ENCODE results near the gene PLXDC2.

The PLXDC2 gene

GRCh38 chr10:19877466-19878255 is 61.4 kb downstream of the PLXDC2 start:
- Histone ChIP-seq H3K27me3 (ENCODE audit: control insufficient read depth, insufficient read depth, low read length, poor library complexity, severe bottlenecking) (no peaks in the 10 kb centered on the region), H3K4me3 (ENCODE audit: insufficient read depth, low read depth, low read length) (no peak overlapping the region), H3K27ac (ENCODE audit: insufficient read depth, low read depth, low read length, poor library complexity, severe bottlenecking) (no peak overlapping the region), H3K36me3 (ENCODE audit: control insufficient read depth, insufficient read depth, low read length) (no peaks in the 10 kb centered on the region), H3K4me1 (ENCODE audit: control insufficient read depth, insufficient read depth, low read length) (no peaks in the 10 kb centered on the region), H3K9me3 (ENCODE audit: control insufficient read depth, low read length) (no peaks in the 10 kb centered on the region)
- 93 to 97% methylated on average over 8 of the region's 8 CpGs for WGBS, 2 experiments

DNA sequence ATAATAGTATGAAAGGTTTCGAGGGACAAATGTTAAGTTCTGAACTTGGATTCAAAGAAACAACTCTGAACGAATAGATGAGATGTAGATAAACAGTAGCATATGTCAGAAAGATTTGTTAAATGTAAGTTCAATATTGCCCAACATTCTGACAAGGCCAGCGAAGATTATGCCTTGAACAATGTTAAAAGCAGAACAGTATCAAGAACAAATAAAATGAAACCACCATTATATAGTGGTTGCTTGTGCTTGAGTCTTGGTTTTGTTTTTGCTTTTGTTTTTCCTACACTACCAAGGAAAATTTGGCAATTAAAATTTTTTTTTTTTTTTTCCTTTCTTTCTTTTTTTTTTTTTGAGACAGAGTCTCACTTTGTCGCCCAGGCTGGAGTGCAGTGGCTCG is 66.4 kb downstream of the PLXDC2 start:
- no peaks in the 10 kb centered on the region for H3K36me3 ChIP-seq (ENCODE audit: control insufficient read depth, insufficient read depth, low read length)
- H3K9me3 ChIP-seq (ENCODE audit: control insufficient read depth, low read length), result no peaks in the 10 kb centered on the region
- H3K4me1 ChIP-seq (ENCODE audit: control insufficient read depth, insufficient read depth, low read length), result no peaks in the 10 kb centered on the region
- WGBS, 2 experiments, result 96 to 97% methylated on average over 2 to 3 of the region's 5 CpGs
- H3K27me3 ChIP-seq (ENCODE audit: control insufficient read depth, insufficient read depth, low read length, poor library complexity, severe bottlenecking), result no peaks in the 10 kb centered on the region
- H3K4me3 ChIP-seq (ENCODE audit: insufficient read depth, low read depth, low read length), result no peak overlapping the region
- no peak overlapping the region for H3K27ac ChIP-seq (ENCODE audit: insufficient read depth, low read depth, low read length, poor library complexity, severe bottlenecking)

- Histone ChIP-seq H3K27ac (ENCODE audit: insufficient read depth, low read depth, low read length, poor library complexity, severe bottlenecking) (no peak overlapping the region), H3K9me3 (ENCODE audit: control insufficient read depth, low read length) (no peaks in the 10 kb centered on the region)
- WGBS, 2 experiments, result 91 to 92% methylated on average over 2 of the region's 3 CpGs
These were observed 71.9 kb downstream of the PLXDC2 start for GRCh38 chr10:19888061-19888660.

DNA sequence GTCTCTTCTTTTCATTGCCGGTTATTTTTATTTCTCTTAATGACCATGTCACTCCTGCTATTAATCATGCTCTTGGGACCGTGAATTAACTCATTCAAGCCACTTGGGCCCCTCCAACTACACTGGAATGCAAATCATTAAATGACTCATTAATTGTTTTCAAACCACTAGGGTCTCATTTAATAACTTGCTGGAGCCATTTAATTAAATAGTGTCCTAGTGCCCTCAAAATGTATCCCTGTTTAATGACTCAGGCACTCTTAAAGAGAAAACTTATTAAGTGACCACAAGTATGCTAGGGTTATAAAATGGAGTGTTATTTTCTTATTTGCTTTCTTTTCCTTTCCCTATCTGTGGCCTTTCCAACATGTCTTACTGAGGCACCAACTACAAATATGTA is 73.0 kb downstream of the PLXDC2 start:
- no peak overlapping the region for H3K4me3 ChIP-seq (ENCODE audit: insufficient read depth, low read depth, low read length)
- 92 to 96% methylated on average over 2 of the region's 2 CpGs for WGBS, 2 experiments
- H3K27ac ChIP-seq (ENCODE audit: insufficient read depth, low read depth, low read length, poor library complexity, severe bottlenecking), result no peak overlapping the region

More at GRCh38 chr10:19888061-19888660, 71.9 kb downstream of the PLXDC2 start:
- no peak overlapping the region for H3K4me3 ChIP-seq (ENCODE audit: insufficient read depth, low read depth, low read length)
- peaks cover 10% of the 10 kb centered on the region for H3K4me1 ChIP-seq (ENCODE audit: control insufficient read depth, insufficient read depth, low read length)
- no peaks in the 10 kb centered on the region for H3K27me3 ChIP-seq (ENCODE audit: control insufficient read depth, insufficient read depth, low read length, poor library complexity, severe bottlenecking)
- H3K36me3 ChIP-seq (ENCODE audit: control insufficient read depth, insufficient read depth, low read length), result no peaks in the 10 kb centered on the region

DNA sequence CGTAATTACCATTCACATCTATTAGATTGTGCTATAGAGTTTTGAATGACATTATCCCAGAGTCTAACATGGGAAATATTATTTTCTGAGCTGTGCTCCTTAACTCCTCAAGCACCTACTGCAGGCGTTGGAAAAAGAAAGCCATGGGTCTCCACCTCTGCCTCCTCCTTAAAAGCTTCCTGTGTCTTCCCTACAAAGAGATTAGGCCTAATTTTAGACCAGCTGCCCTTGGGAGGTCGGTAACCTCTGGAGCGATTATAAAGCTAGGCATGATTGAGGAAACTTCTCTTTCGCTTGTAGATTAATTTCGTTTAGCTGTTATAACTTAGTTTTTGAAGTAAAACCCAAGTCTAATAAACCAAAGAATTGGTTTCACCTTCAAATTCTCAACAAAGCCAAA is 75.2 kb downstream of the PLXDC2 start:
- H3K27ac ChIP-seq (ENCODE audit: insufficient read depth, low read depth, low read length, poor library complexity, severe bottlenecking), result no peak overlapping the region
- H3K36me3 ChIP-seq (ENCODE audit: control insufficient read depth, insufficient read depth, low read length), result no peaks in the 10 kb centered on the region
- WGBS, 2 experiments, result 59 to 60% methylated on average over 5 to 6 of the region's 6 CpGs
- peaks cover 10% of the 10 kb centered on the region for H3K4me1 ChIP-seq (ENCODE audit: control insufficient read depth, insufficient read depth, low read length)
- H3K27me3 ChIP-seq (ENCODE audit: control insufficient read depth, insufficient read depth, low read length, poor library complexity, severe bottlenecking), result no peaks in the 10 kb centered on the region
- H3K9me3 ChIP-seq (ENCODE audit: control insufficient read depth, low read length), result no peaks in the 10 kb centered on the region
- H3K4me3 ChIP-seq (ENCODE audit: insufficient read depth, low read depth, low read length), result no peak overlapping the region

More for the DNA sequence above, 73.0 kb downstream of the PLXDC2 start:
- Histone ChIP-seq H3K9me3 (ENCODE audit: control insufficient read depth, low read length) (no peaks in the 10 kb centered on the region), H3K36me3 (ENCODE audit: control insufficient read depth, insufficient read depth, low read length) (no peaks in the 10 kb centered on the region), H3K4me1 (ENCODE audit: control insufficient read depth, insufficient read depth, low read length) (peaks cover 10% of the 10 kb centered on the region), H3K27me3 (ENCODE audit: control insufficient read depth, insufficient read depth, low read length, poor library complexity, severe bottlenecking) (no peaks in the 10 kb centered on the region)

DNA sequence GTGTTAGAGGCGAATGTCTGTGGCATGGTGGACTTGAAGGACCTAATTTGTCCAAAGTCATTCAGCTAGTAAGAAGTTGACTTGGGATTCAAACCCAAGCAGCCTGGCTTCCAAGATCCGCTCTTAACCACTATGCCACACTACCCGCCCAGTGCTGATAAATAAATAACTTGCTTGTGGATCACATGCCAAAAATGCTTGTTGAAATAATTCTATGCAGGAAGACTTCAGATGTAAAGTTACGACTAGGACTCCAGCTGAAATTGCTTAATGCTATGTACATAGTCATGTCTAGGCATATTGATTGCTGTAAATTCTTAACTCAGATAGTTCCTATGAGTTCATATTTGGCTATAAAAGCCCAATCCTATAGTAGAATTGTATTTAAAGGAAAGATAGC is 76.0 kb downstream of the PLXDC2 start:
- Histone ChIP-seq H3K4me3 (ENCODE audit: insufficient read depth, low read depth, low read length) (no peak overlapping the region), H3K9me3 (ENCODE audit: control insufficient read depth, low read length) (no peaks in the 10 kb centered on the region), H3K27ac (ENCODE audit: insufficient read depth, low read depth, low read length, poor library complexity, severe bottlenecking) (no peak overlapping the region), H3K27me3 (ENCODE audit: control insufficient read depth, insufficient read depth, low read length, poor library complexity, severe bottlenecking) (no peaks in the 10 kb centered on the region), H3K36me3 (ENCODE audit: control insufficient read depth, insufficient read depth, low read length) (no peaks in the 10 kb centered on the region), H3K4me1 (ENCODE audit: control insufficient read depth, insufficient read depth, low read length) (peaks cover 10% of the 10 kb centered on the region)
- 90 to 92% methylated on average over 4 of the region's 4 CpGs for WGBS, 2 experiments

- Histone ChIP-seq H3K9me3 (ENCODE audit: control insufficient read depth, low read length) (no peaks in the 10 kb centered on the region), H3K4me3 (ENCODE audit: insufficient read depth, low read depth, low read length) (no peak overlapping the region), H3K36me3 (ENCODE audit: control insufficient read depth, insufficient read depth, low read length) (no peaks in the 10 kb centered on the region), H3K4me1 (ENCODE audit: control insufficient read depth, insufficient read depth, low read length) (peaks cover 10% of the 10 kb centered on the region), H3K27ac (ENCODE audit: insufficient read depth, low read depth, low read length, poor library complexity, severe bottlenecking) (no peak overlapping the region), H3K27me3 (ENCODE audit: control insufficient read depth, insufficient read depth, low read length, poor library complexity, severe bottlenecking) (no peaks in the 10 kb centered on the region)
- 88 to 91% methylated on average over 3 to 4 of the region's 5 CpGs for WGBS, 2 experiments
These were observed 76.4 kb downstream of the PLXDC2 start for GRCh38 chr10:19892677-19893076.

- Histone ChIP-seq H3K27ac (ENCODE audit: insufficient read depth, low read depth, low read length, poor library complexity, severe bottlenecking) (no peak overlapping the region), H3K27me3 (ENCODE audit: control insufficient read depth, insufficient read depth, low read length, poor library complexity, severe bottlenecking) (no peaks in the 10 kb centered on the region), H3K36me3 (ENCODE audit: control insufficient read depth, insufficient read depth, low read length) (no peaks in the 10 kb centered on the region), H3K4me1 (ENCODE audit: control insufficient read depth, insufficient read depth, low read length) (peaks cover 10% of the 10 kb centered on the region), H3K4me3 (ENCODE audit: insufficient read depth, low read depth, low read length) (no peak overlapping the region), H3K9me3 (ENCODE audit: control insufficient read depth, low read length) (no peaks in the 10 kb centered on the region)
- 93 to 98% methylated on average over 3 of the region's 3 CpGs for WGBS, 2 experiments
These were observed 79.3 kb downstream of the PLXDC2 start for GRCh38 chr10:19895500-19895899.

DNA sequence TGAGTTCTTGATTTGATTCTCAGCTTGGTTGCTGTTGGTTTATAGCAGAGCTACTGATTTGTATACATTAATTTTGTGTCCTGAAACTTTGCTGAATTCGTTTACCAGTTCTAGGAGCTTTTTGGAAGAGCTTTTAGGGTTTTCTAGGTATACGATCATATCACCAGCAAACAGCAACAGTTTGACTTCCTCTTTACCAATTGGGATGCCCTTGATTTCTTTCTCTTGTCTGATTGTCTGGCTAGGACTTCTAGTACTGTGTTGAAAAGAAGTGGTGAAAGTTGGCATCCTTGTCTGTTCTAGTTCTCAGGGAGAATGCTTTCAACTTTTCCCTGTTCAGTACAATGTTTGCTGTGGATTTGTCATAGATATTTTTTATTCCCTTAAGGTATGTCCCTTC is 86.2 kb downstream of the PLXDC2 start:
- H3K4me3 ChIP-seq (ENCODE audit: insufficient read depth, low read depth, low read length), result no peak overlapping the region
- no peaks in the 10 kb centered on the region for H3K36me3 ChIP-seq (ENCODE audit: control insufficient read depth, insufficient read depth, low read length)
- no peaks in the 10 kb centered on the region for H3K27me3 ChIP-seq (ENCODE audit: control insufficient read depth, insufficient read depth, low read length, poor library complexity, severe bottlenecking)
- peaks cover 9% of the 10 kb centered on the region for H3K4me1 ChIP-seq (ENCODE audit: control insufficient read depth, insufficient read depth, low read length)
- 92% methylated on average over 2 of the region's 2 CpGs for WGBS, 2 experiments
- no peaks in the 10 kb centered on the region for H3K9me3 ChIP-seq (ENCODE audit: control insufficient read depth, low read length)
- no peak overlapping the region for H3K27ac ChIP-seq (ENCODE audit: insufficient read depth, low read depth, low read length, poor library complexity, severe bottlenecking)

DNA sequence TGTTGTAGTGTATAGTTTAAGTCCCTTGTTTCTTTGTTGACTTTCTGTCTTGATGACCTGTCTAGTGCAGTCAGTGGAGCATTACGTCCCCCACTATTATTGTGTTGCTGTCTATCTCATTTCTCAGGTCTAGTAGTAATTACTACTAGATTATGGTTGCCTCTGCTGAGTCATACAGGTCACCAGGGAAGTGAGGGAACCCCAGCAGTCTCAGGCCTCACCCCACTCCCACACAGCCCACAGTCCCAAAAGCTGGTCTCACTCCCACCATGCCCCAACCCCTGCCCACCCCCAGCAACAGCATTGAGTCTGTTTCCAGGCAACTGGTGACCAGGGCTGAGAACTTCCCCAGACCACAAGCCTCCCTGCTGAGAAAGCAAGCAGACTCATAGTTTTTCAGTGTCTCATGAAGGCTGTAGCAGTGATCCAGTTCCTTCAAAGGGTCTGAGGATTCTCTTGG is 88.0 kb downstream of the PLXDC2 start:
- 80% methylated on average over 1 of the region's 1 CpG; no CpG with 5 or more reads in 1 of the 2 experiments for WGBS, 2 experiments
- H3K4me1 ChIP-seq (ENCODE audit: control insufficient read depth, insufficient read depth, low read length), result peaks cover 9% of the 10 kb centered on the region
- H3K4me3 ChIP-seq (ENCODE audit: insufficient read depth, low read depth, low read length), result no peak overlapping the region
- no peaks in the 10 kb centered on the region for H3K9me3 ChIP-seq (ENCODE audit: control insufficient read depth, low read length)
- H3K36me3 ChIP-seq (ENCODE audit: control insufficient read depth, insufficient read depth, low read length), result no peaks in the 10 kb centered on the region
- no peak overlapping the region for H3K27ac ChIP-seq (ENCODE audit: insufficient read depth, low read depth, low read length, poor library complexity, severe bottlenecking)
- H3K27me3 ChIP-seq (ENCODE audit: control insufficient read depth, insufficient read depth, low read length, poor library complexity, severe bottlenecking), result no peaks in the 10 kb centered on the region
